LNCaP clone FGC (cell line): ENCODE results near the gene TBC1D16.

ENCODE experiments used
- DNase-seq: peaks from one replicate; pipeline ENCODE4 v3.0.0-alpha.2; 2011; ENCODE audit warnings: low read depth
- H3K4me3 ChIP-seq: 2 replicates; pipeline ENCODE4 v1.5.1; 2011; ENCODE audit warnings: mild to moderate bottlenecking, low read depth, low read length, control low read depth
- TF ChIP-seq, protein P1 (sequence below): IDR thresholded peaks from 2 replicates; pipeline ENCODE4 v1.5.1; 2012; ENCODE audit warnings: mild to moderate bottlenecking; ENCODE audit not compliant: control insufficient read depth, insufficient read depth; ENCODE audit errors: extremely low read depth

The TBC1D16 gene

DNA sequence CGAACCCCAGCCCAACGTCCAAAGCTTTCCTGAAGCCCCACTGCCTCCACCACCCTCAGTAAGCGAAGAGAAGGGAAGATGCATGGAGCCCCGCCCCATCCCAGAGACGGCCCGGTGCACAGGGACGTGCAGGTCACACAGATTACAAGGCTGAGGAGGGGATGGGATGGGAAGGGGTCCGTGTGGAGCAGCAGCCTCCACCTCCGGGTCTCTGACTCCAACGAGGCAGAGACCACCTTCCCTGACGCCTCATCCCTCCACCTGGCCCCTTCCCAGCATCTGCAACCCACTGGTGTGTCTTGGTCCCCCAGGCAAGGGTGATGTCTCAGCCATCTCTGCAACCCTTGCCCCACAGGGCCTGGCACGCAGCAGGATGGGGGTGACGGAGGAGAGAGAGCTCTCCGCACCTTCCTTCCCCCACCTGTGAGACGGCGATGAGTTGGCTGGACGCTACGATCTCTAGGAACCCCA is 58.5 kb downstream of the TBC1D16 start:
- TF ChIP-seq, protein P1, sequence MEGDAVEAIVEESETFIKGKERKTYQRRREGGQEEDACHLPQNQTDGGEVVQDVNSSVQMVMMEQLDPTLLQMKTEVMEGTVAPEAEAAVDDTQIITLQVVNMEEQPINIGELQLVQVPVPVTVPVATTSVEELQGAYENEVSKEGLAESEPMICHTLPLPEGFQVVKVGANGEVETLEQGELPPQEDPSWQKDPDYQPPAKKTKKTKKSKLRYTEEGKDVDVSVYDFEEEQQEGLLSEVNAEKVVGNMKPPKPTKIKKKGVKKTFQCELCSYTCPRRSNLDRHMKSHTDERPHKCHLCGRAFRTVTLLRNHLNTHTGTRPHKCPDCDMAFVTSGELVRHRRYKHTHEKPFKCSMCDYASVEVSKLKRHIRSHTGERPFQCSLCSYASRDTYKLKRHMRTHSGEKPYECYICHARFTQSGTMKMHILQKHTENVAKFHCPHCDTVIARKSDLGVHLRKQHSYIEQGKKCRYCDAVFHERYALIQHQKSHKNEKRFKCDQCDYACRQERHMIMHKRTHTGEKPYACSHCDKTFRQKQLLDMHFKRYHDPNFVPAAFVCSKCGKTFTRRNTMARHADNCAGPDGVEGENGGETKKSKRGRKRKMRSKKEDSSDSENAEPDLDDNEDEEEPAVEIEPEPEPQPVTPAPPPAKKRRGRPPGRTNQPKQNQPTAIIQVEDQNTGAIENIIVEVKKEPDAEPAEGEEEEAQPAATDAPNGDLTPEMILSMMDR, result no peak
- H3K4me3 ChIP-seq, result no peak overlapping the region
- no peak for DNase-seq

DNA sequence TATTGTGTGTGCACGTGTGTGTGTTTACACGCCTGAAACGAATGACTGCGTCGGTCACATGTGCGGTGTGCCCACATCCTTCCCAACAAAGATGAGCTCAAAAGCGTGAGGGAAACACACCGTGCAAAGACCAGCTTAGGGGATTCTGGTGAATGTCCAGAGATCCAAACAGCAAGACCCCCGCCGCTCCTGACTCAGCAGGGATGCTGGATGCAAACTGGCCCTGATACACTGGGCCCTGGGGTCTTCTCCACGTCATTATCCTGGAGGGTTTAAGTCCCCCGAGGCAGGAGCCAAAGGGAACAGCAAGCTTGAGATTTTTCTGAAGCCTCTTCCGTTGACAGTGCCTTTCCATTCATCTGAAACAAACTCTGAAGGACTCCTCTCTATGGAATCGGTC is 59.2 kb downstream of the TBC1D16 start:
- TF ChIP-seq, protein P1, result no peak
- no peak for DNase-seq
- H3K4me3 ChIP-seq, result no peak overlapping the region

DNA sequence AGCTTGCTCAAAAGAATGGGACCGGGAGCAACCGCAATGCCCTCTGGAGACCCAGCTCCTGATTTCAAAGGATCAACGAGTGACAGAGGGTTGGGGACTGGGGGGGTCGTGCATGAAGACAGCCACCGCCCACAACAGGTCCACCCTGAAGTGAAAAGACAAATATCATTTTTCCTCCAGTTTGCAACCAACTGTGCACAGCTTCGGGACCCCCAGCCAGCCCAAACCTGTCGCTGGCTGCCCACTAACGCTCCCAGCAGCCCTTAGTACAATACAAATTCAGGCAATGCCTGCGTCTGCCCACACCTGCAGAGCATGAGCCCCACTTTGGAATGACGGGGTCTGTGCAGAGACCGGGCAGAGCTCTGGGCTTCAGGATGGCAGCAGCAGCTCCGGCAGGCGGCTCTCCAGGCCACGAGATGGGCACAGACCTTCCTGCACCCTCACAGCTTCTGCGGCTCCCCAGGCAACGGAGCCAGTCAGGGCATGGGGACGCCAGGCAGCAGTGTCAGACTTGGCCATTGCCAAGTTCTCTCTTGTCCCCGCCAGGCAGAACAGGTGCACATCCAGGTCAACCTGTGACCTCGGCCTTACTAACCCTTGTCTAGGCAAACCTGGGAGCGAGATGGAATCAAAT is 60.1 kb downstream of the TBC1D16 start:
- H3K4me3 ChIP-seq, result no peak overlapping the region
- TF ChIP-seq, protein P1, result no peak

DNA sequence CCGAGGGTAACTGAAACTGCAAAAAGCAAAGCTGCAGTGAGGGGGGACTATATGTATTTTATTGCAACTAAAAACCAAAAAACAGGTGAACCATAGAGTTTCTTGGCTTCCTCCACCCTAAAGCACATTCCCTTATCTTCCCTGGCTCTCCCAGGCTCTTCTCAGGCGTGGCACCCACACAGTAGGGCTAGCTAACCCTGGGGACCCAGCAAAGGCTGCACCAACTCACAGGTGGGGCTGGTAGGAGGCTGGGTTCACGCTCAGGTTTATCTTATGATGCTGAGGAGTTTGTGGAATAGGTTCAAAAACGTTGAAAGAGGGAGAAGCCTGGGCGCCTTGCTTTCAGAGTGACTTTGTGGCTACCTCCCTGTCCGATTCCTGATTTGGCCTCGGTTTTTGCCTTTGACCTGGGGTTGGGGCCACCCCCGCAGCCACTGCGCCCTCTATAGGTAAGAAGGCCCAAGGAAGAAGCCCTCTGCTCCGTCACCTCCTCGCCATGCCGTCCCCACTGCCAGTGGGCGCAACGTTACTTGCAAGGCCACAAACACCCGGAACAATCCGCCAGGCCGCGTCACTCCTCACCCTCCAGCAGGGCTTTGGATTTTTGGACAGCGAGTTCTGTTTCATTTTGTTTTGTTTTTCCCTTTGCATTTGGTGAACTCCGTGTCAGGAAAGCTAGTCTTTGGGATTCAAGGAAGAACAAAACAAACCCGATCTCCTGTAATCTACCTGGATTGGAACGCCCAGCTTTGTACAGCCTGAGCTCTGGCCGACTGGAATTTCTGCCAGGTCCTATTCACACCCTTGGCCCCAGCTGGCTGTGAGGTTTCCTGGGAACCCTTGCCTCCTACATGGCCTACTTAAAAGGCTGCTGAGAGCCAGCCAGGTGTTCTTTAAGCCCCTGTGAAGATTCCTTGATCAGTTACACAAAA is 60.8 kb downstream of the TBC1D16 start:
- TF ChIP-seq, protein P1, result 0 out of 2 replicates have a peak, but pooled peaks have one; percentile 18
- DNase-seq, result no peak
- no peak overlapping the region for H3K4me3 ChIP-seq

More for the DNA sequence above, 60.1 kb downstream of the TBC1D16 start:
- no peak for DNase-seq

DNA sequence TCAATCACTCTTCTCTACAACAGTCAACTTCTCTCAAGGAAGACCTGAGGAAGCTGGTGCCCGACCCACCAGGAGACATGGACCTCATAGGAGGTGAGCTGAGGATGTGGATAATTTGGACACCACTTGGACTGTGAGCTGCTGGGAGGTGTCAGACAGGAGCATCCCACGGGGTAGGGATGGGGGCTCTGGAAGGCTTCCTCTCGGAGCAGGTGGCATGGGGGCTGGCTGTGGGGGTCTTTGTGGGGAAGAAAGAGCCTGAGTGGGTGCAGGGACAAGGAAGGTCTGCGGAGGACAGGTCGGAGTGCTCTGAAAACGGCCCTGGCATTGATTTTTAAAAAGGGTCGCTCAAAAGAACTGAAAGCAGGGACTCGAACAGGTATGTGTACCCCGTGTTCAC is 64.0 kb downstream of the TBC1D16 start:
- no peak for DNase-seq
- no peak overlapping the region for H3K4me3 ChIP-seq
- TF ChIP-seq, protein P1, result no peak

DNA sequence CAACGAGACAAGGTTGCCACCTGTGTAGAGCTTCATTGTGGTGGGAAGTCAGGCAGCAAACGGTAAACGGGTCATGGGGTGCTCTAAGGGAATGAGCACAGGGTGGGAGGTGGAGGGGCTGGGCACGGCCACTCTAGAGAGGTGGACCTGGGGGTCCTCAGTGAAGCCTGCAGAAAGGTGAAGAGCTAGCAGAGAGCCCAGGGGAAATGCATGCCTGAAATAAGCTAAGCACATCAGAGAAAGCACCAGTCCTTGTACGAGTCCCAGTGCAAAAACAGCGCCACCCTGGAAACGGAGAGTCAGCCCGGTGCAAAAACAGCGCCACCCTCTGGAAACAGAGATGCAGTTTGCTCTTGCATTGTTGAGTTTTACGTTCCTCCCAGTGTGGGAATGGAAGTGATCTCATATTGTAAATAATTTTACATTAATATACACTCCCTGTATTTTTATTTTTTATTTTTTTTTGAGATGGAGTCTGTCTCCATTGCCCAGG is 65.0 kb downstream of the TBC1D16 start:
- DNase-seq, result no peak

More for the DNA sequence above, 65.0 kb downstream of the TBC1D16 start:
- no peak overlapping the region for H3K4me3 ChIP-seq
- TF ChIP-seq, protein P1, result peak; percentile 43
